Small intestine (tissue), 16 donors: ENCODE results near the gene MX1. TPM values are rescaled to one million over a fixed set of nuclear protein-coding genes. Genes with fewer than 3 reads are reported as not detected.

Experiments used
- DNase-seq, 2 donors: peaks; one replicate each; pipeline versions ENCODE4 v3.0.0 to v3.0.0-alpha.2; 2013
- FAIRE-seq: peaks from 2 replicates; lab custom pipeline; 2012; peaks lifted over from hg19 to GRCh38; lab: Jason Lieb, UNC
- H3K27ac ChIP-seq, 3 donors: one replicate each; pipeline ENCODE4 v1.5.1; 2013; ENCODE audit warnings: low read length in 2 of 3, mild to moderate bottlenecking in 2 of 3, control low read depth in 1 of 3, inconsistent platforms in 1 of 3, low read depth in 1 of 3, moderate library complexity in 1 of 3
- H3K27me3 ChIP-seq, 3 donors: one replicate each; pipeline ENCODE4 v1.6.1; 2013; ENCODE audit warnings: low read length in 3 of 3, inconsistent platforms in 1 of 3; ENCODE audit not compliant: control insufficient read depth in 3 of 3, insufficient read depth in 3 of 3
- H3K36me3 ChIP-seq, 3 donors: one replicate each; pipeline ENCODE4 v1.6.1; 2013; ENCODE audit warnings: low read length in 3 of 3, inconsistent platforms in 1 of 3, low read depth in 1 of 3, mild to moderate bottlenecking in 1 of 3, moderate library complexity in 1 of 3; ENCODE audit not compliant: control insufficient read depth in 3 of 3, insufficient read depth in 2 of 3
- H3K4me1 ChIP-seq, 3 donors: one replicate each; pipeline ENCODE4 v1.6.1; 2013; ENCODE audit warnings: low read length in 2 of 3, inconsistent platforms in 1 of 3, low read depth in 1 of 3, mild to moderate bottlenecking in 1 of 3, moderate library complexity in 1 of 3; ENCODE audit not compliant: control insufficient read depth in 3 of 3, insufficient read depth in 2 of 3
- H3K4me3 ChIP-seq, 3 donors: one replicate each; pipeline ENCODE4 v1.5.1; 2013; ENCODE audit warnings: low read length in 3 of 3, control low read depth in 1 of 3, inconsistent platforms in 1 of 3, low read depth in 1 of 3, mild to moderate bottlenecking in 1 of 3, moderate library complexity in 1 of 3
- H3K9me3 ChIP-seq, 2 donors: one replicate each; pipeline ENCODE4 v1.6.1; 2013; ENCODE audit warnings: low read depth in 1 of 2, low read length in 1 of 2; ENCODE audit not compliant: control insufficient read depth in 2 of 2, insufficient read depth in 1 of 2
- WGBS, 3 donors: extraction: QIAGEN DNeasy Blood & Tissue Kit; methylation state at CpG; one replicate each; pipeline ENCODE4 v1.1.7; 2013; 5-methylcytosine and 5-hydroxymethylcytosine counted together
- long read RNA-seq, 10 donors: transcript quantifications; one replicate each; lab custom pipeline, GENCODE V29; 2026
- polyA plus RNA-seq, 4 donors: library from polyadenylated mRNA; stranded (reverse) in 3 of 4; unstranded in 1 of 4; fragments of 200-250 nt in 3 of 4; fragments of 120-200 nt in 1 of 4; gene quantifications; one replicate each; pipeline versions ENCODE4 v1.2.1 to v1.2.3, GENCODE V29; 2013
- donor health status: healthy with polysubstance abuse.
- donor health status: control.
- donor health status: control.
- donor health status: Bipolar disorder and iron deficiency.
- donor health status: healthy.

The MX1 gene
- 10 to 100 TPM; 14.6 to 64.9 (median 36.8) TPM for polyA plus RNA-seq
- long read RNA-seq, donor 1, partial matches to known transcripts = 6 of 8 reads
- long read RNA-seq, donor 1, other reads (novel, unspliced or antisense) = 0 of 8 reads
- long read RNA-seq, donor 2 = 0 reads
- long read RNA-seq, donor 3 = 0 reads
- long read RNA-seq, donor 4 = 0 reads
- long read RNA-seq, donor 5 = 0 reads
- long read RNA-seq, donor 6, partial matches to known transcripts = 0 of 2 reads
- long read RNA-seq, donor 6, other reads (novel, unspliced or antisense) = 0 of 2 reads
- long read RNA-seq, donor 7, partial matches to known transcripts = 0 of 1 reads
- long read RNA-seq, donor 7, other reads (novel, unspliced or antisense) = 0 of 1 reads
- long read RNA-seq, donor 8 = 0 reads
- long read RNA-seq, donor 9 = 0 reads
- long read RNA-seq, donor 10 = 0 reads

GRCh38 chr21:41425954-41426675 is at the start of gene MX1:
Gene MX1 (plus strand): TSS chr21:41426239. CDS start chr21:41432071, 5,832 bp downstream.
- Histone ChIP-seq H3K4me3 (peak within 1 kb of the TSS; percentile 86 to 88 (median 87)), H3K27ac (peak within 1 kb of the TSS; percentile 17 to 90 (median 85)), H3K4me1 (peaks cover 2 to 15% (median 4%) of the 10 kb centered on the region in 3 donors), H3K27me3 (peaks cover 0 to 10% (median 0%) of the 10 kb centered on the region in 3 donors), H3K36me3 (peaks cover 0 to 9% (median 2%) of the 10 kb centered on the region in 3 donors), H3K9me3 (no peaks in the 10 kb centered on the region)
- peak; percentile 92 to 93 for DNase-seq
- 0 to 1% (median 1%) methylated on average over 59 to 65 of the region's 65 CpGs for WGBS, 3 donors
- no peak for FAIRE-seq

- Histone ChIP-seq H3K4me3 (no peak overlapping the region), H3K27me3 (no peaks in the 10 kb centered on the region), H3K27ac (no peak overlapping the region), H3K9me3 (peaks cover 0 to 7% of the 10 kb centered on the region in 2 donors), H3K4me1 (no peaks in the 10 kb centered on the region), H3K36me3 (no peaks in the 10 kb centered on the region)
- 87 to 94% (median 90%) methylated on average over 16 of the region's 16 CpGs for WGBS, 3 donors
- FAIRE-seq = no peak
- no peak for DNase-seq
These were observed 48.3 kb upstream of the MX1 start for GRCh38 chr21:41377715-41378114.

- 61 to 86% (median 76%) methylated on average over 7 to 8 of the region's 8 CpGs for WGBS, 3 donors
- no peak for DNase-seq
These were observed 47.2 kb upstream of the MX1 start for GRCh38 chr21:41378849-41379248.

GRCh38 chr21:41379901-41380300 is 46.1 kb upstream of the MX1 start:
- H3K36me3 ChIP-seq = peaks cover 0 to 3% (median 0%) of the 10 kb centered on the region in 3 donors
- FAIRE-seq (no peak), DNase-seq (no peak)
- WGBS, 3 donors = 93 to 97% (median 95%) methylated on average over 12 of the region's 12 CpGs
- no peaks in the 10 kb centered on the region for H3K27me3 ChIP-seq
- no peak overlapping the region for H3K27ac ChIP-seq
- H3K4me1 ChIP-seq = no peaks in the 10 kb centered on the region
- H3K4me3 ChIP-seq = no peak overlapping the region
- H3K9me3 ChIP-seq = peaks cover 0 to 7% of the 10 kb centered on the region in 2 donors

More at GRCh38 chr21:41378849-41379248, 47.2 kb upstream of the MX1 start:
- no peak for FAIRE-seq
- peaks cover 0 to 2% (median 0%) of the 10 kb centered on the region in 3 donors for H3K36me3 ChIP-seq
- no peaks in the 10 kb centered on the region for H3K4me1 ChIP-seq
- no peak overlapping the region for H3K27ac ChIP-seq
- peaks cover 0 to 7% of the 10 kb centered on the region in 2 donors for H3K9me3 ChIP-seq
- H3K4me3 ChIP-seq = no peak overlapping the region
- H3K27me3 ChIP-seq = no peaks in the 10 kb centered on the region

- no peaks in the 10 kb centered on the region for H3K4me1 ChIP-seq
- FAIRE-seq = no peak
- no peak overlapping the region for H3K4me3 ChIP-seq
- peaks cover 0 to 7% of the 10 kb centered on the region in 2 donors for H3K9me3 ChIP-seq
- H3K27ac ChIP-seq = no peak overlapping the region
- DNase-seq = no peak
- H3K27me3 ChIP-seq = no peaks in the 10 kb centered on the region
- peaks cover 0 to 3% (median 0%) of the 10 kb centered on the region in 3 donors for H3K36me3 ChIP-seq
These were observed 44.3 kb upstream of the MX1 start for GRCh38 chr21:41381731-41382130.

GRCh38 chr21:41387042-41387819 is 38.8 kb upstream of the MX1 start:
- DNase-seq = no peak
- H3K36me3 ChIP-seq = peaks cover 0 to 6% (median 0%) of the 10 kb centered on the region in 3 donors
- 87 to 95% (median 91%) methylated on average over 14 of the region's 14 CpGs for WGBS, 3 donors
- H3K4me1 ChIP-seq = no peaks in the 10 kb centered on the region
- H3K27ac ChIP-seq = no peak overlapping the region
- FAIRE-seq = no peak
- H3K9me3 ChIP-seq = peaks cover 0 to under 1% of the 10 kb centered on the region in 2 donors
- no peak overlapping the region for H3K4me3 ChIP-seq
- no peaks in the 10 kb centered on the region for H3K27me3 ChIP-seq

- no peak for FAIRE-seq
- Histone ChIP-seq H3K36me3 (peaks cover 0 to 6% (median 0%) of the 10 kb centered on the region in 3 donors), H3K4me3 (no peak overlapping the region), H3K9me3 (no peaks in the 10 kb centered on the region), H3K27ac (no peak overlapping the region), H3K4me1 (no peaks in the 10 kb centered on the region), H3K27me3 (no peaks in the 10 kb centered on the region)
- no peak for DNase-seq
- 87 to 88% (median 88%) methylated on average over 8 of the region's 8 CpGs for WGBS, 3 donors
These were observed 38.2 kb upstream of the MX1 start for GRCh38 chr21:41387824-41388223.

GRCh38 chr21:41388259-41388658 is 37.8 kb upstream of the MX1 start:
- no peaks in the 10 kb centered on the region for H3K9me3 ChIP-seq
- H3K27ac ChIP-seq = no peak overlapping the region
- no peaks in the 10 kb centered on the region for H3K4me1 ChIP-seq
- DNase-seq = no peak
- H3K36me3 ChIP-seq = peaks cover 0 to 6% (median 0%) of the 10 kb centered on the region in 3 donors
- FAIRE-seq = no peak
- 95 to 97% (median 96%) methylated on average over 14 of the region's 14 CpGs for WGBS, 3 donors
- no peaks in the 10 kb centered on the region for H3K27me3 ChIP-seq
- no peak overlapping the region for H3K4me3 ChIP-seq
